HEK293 (cell line): Measurements from ENCODE around the gene PROSER3.

Experiments
- CTCF ChIA-PET: fragments of 350-600 bp; formaldehyde crosslinking; extraction: SDS; loops from one replicate; lab custom pipeline; 2021; ENCODE audit warnings: antibody characterized with exemption; lab: Yijun Ruan, JAX
- POLR2A ChIA-PET: fragments of 300-600 bp; formaldehyde crosslinking; extraction: SDS; loops from one replicate; lab custom pipeline; 2020; ENCODE audit warnings: antibody characterized with exemption, inconsistent platforms; lab: Yijun Ruan, JAX
- H3K27ac ChIP-seq: fragments of 200-500 bp; sonication (Bioruptor generic); 2 replicates; pipeline ENCODE4 v1.5.1; 2014; ENCODE audit warnings: low read depth, low read length, control low read depth, inconsistent platforms; ENCODE audit errors: extremely low read depth
- H3K36me3 ChIP-seq, 2 experiments: fragments of 200-500 bp in 1 of 2; sonication (Bioruptor generic) in 1 of 2; 1 replicate in 1 of 2; 2 replicates in 1 of 2; pipeline ENCODE4 v1.5.1; 2014 to 2017; ENCODE audit warnings: inconsistent platforms in 2 of 2, low read length in 2 of 2; ENCODE audit not compliant: control insufficient read depth in 2 of 2, insufficient read depth in 1 of 2
- H3K4me1 ChIP-seq: fragments of 200-500 bp; sonication (Bioruptor generic); 2 replicates; pipeline ENCODE4 v1.5.1; 2014; ENCODE audit warnings: mild to moderate bottlenecking, low read length, inconsistent platforms; ENCODE audit not compliant: control insufficient read depth, insufficient read depth
- H3K4me3 ChIP-seq: 2 replicates; pipeline ENCODE4 v1.5.1; 2011; ENCODE audit warnings: low read depth, mild to moderate bottlenecking, control low read depth, low read length, moderate library complexity
- H3K9me3 ChIP-seq: fragments of 200-500 bp; sonication (Bioruptor generic); 2 replicates; pipeline ENCODE4 v1.5.1; 2014; ENCODE audit warnings: low read depth, low read length, inconsistent platforms; ENCODE audit not compliant: control insufficient read depth, insufficient read depth
- BCL6B ChIP-seq: fragments of 450-650 bp; formaldehyde crosslinking; IDR thresholded peaks from 2 replicates; pipeline ENCODE4 v1.5.1; 2017; ENCODE audit warnings: missing biosample characterization, missing genetic modification characterization
- EGR2 ChIP-seq: fragments of 450-650 bp; formaldehyde crosslinking; IDR thresholded peaks from 2 replicates; pipeline ENCODE4 v1.5.1; 2016; ENCODE audit warnings: low read depth, missing biosample characterization, missing genetic modification characterization
- HIC1 ChIP-seq: fragments of 450-650 bp; formaldehyde crosslinking; IDR thresholded peaks from 2 replicates; pipeline ENCODE4 v1.5.1; 2016; ENCODE audit warnings: missing biosample characterization, missing genetic modification characterization
- IKZF3 ChIP-seq: fragments of 450-650 bp; IDR thresholded peaks from 2 replicates; pipeline ENCODE4 v1.5.0; 2018; ENCODE audit warnings: missing biosample characterization, mild to moderate bottlenecking, missing genetic modification characterization, moderate library complexity
- KLF1 ChIP-seq: fragments of 450-650 bp; formaldehyde crosslinking; IDR thresholded peaks from 2 replicates; pipeline ENCODE4 v1.5.1; 2016; ENCODE audit warnings: missing biosample characterization, missing genetic modification characterization
- KLF17 ChIP-seq: fragments of 450-650 bp; formaldehyde crosslinking; IDR thresholded peaks from 2 replicates; pipeline ENCODE4 v1.5.1; 2016; ENCODE audit warnings: missing biosample characterization, missing genetic modification characterization
- KLF7 ChIP-seq: fragments of 450-650 bp; formaldehyde crosslinking; IDR thresholded peaks from 2 replicates; pipeline ENCODE4 v1.5.1; 2016; ENCODE audit warnings: missing biosample characterization, missing genetic modification characterization, borderline replicate concordance
- SP2 ChIP-seq: fragments of 450-650 bp; formaldehyde crosslinking; IDR thresholded peaks from 2 replicates; pipeline ENCODE4 v1.5.1; 2016; ENCODE audit warnings: missing biosample characterization, missing genetic modification characterization
- ZBTB48 ChIP-seq: fragments of 450-650 bp; formaldehyde crosslinking; IDR thresholded peaks from 2 replicates; pipeline ENCODE4 v1.5.1; 2016; ENCODE audit warnings: missing biosample characterization, missing genetic modification characterization
- ZBTB7A ChIP-seq: fragments of 450-650 bp; formaldehyde crosslinking; IDR thresholded peaks from 2 replicates; pipeline ENCODE4 v1.5.1; 2016; ENCODE audit warnings: low read depth, missing biosample characterization, missing genetic modification characterization
- ZNF138 ChIP-seq: fragments of 450-650 bp; formaldehyde crosslinking; IDR thresholded peaks from 2 replicates; pipeline ENCODE4 v1.5.1; 2016; ENCODE audit warnings: missing biosample characterization, missing genetic modification characterization, borderline replicate concordance
- ZNF16 ChIP-seq: fragments of 450-650 bp; formaldehyde crosslinking; IDR thresholded peaks from 2 replicates; pipeline ENCODE4 v1.5.1; 2016; ENCODE audit warnings: low read depth, missing biosample characterization, missing genetic modification characterization
- ZNF221 ChIP-seq: fragments of 450-650 bp; formaldehyde crosslinking; IDR thresholded peaks from 2 replicates; pipeline ENCODE4 v1.5.1; 2017; ENCODE audit warnings: missing biosample characterization, missing genetic modification characterization, borderline replicate concordance
- ZNF280C ChIP-seq: fragments of 450-650 bp; formaldehyde crosslinking; IDR thresholded peaks from 2 replicates; pipeline ENCODE4 v1.5.1; 2016; ENCODE audit warnings: missing biosample characterization, missing genetic modification characterization
- ZNF302 ChIP-seq: fragments of 450-650 bp; formaldehyde crosslinking; IDR thresholded peaks from 2 replicates; pipeline ENCODE4 v1.5.1; 2016; ENCODE audit warnings: missing biosample characterization, missing genetic modification characterization, low read depth
- ZNF473 ChIP-seq: fragments of 450-650 bp; formaldehyde crosslinking; IDR thresholded peaks from 2 replicates; pipeline ENCODE4 v1.5.1; 2017; ENCODE audit warnings: missing biosample characterization, missing genetic modification characterization
- ZNF600 ChIP-seq: fragments of 450-650 bp; formaldehyde crosslinking; IDR thresholded peaks from 2 replicates; pipeline ENCODE4 v1.5.1; 2016; ENCODE audit warnings: missing biosample characterization, missing genetic modification characterization
- ZNF658 ChIP-seq: fragments of 450-650 bp; formaldehyde crosslinking; IDR thresholded peaks from 2 replicates; pipeline ENCODE4; 2016; ENCODE audit warnings: missing biosample characterization, missing genetic modification characterization
- ZNF660 ChIP-seq: fragments of 450-650 bp; IDR thresholded peaks from 2 replicates; pipeline ENCODE4 v1.5.1; 2018; ENCODE audit warnings: missing biosample characterization, mild to moderate bottlenecking, missing genetic modification characterization
- ZNF664 ChIP-seq: fragments of 450-650 bp; formaldehyde crosslinking; IDR thresholded peaks from 2 replicates; pipeline ENCODE4 v1.5.1; 2016; ENCODE audit warnings: missing biosample characterization, missing genetic modification characterization
- ZNF677 ChIP-seq: fragments of 450-650 bp; IDR thresholded peaks from 2 replicates; pipeline ENCODE4 v1.5.0; 2018; ENCODE audit warnings: missing biosample characterization, mild to moderate bottlenecking, missing genetic modification characterization, moderate library complexity
- ZSCAN18 ChIP-seq: fragments of 450-650 bp; formaldehyde crosslinking; IDR thresholded peaks from 2 replicates; pipeline ENCODE4 v1.5.1; 2016; ENCODE audit warnings: missing biosample characterization, missing genetic modification characterization

Gene PROSER3

GRCh38 chr19:35730326-35730725 lies 27.6 kb upstream of the PROSER3 start:
- POLR2A ChIA-PET = interaction anchor here (0.9 to 13.6 kb wide), 4 partner anchors 7 to 36 kb away, joined by 3 to 204 read pairs (median 6); partner anchors contain the start of genes IGFLR1 and LIN37
- Histone ChIP-seq H3K4me3 (no peak overlapping the region), H3K27ac (no peak overlapping the region), H3K9me3 (no peaks in the 10 kb centered on the region), H3K4me1 (no peaks in the 10 kb centered on the region), H3K36me3 (peaks cover 97 to 98% of the 10 kb centered on the region in 2 experiments)
- no peak for TF ChIP-seq ZNF473 (tag by site-specific recombination)
- TF ChIP-seq ZNF16 = no peak
- TF ChIP-seq ZNF660 (tag by site-specific recombination) = no peak
- no peak for TF ChIP-seq ZSCAN18 (tag by site-specific recombination)
- no peak for TF ChIP-seq ZNF658 (tag by site-specific recombination)
- TF ChIP-seq ZBTB48 = no peak
- TF ChIP-seq IKZF3 (tag by site-specific recombination) = no peak
- no peak for TF ChIP-seq KLF7
- CTCF ChIA-PET = interaction anchor here (0.7 to 1.3 kb wide), 3 partner anchors 11 to 192 kb away, joined by 3 to 4 read pairs (median 3); no protein-coding TSS in a partner anchor

- ChIA-PET POLR2A (interaction anchor here (2.0 to 13.6 kb wide), 2 partner anchors 6 to 17 kb away, joined by 7 to 204 read pairs; partner anchors contain the start of gene LIN37), CTCF (interaction anchor here (1.3 kb wide), 1 partner anchor 10 kb away, joined by 4 read pairs; no protein-coding TSS in a partner anchor)
- no peaks in the 10 kb centered on the region for H3K4me1 ChIP-seq
- peaks cover 95 to 97% of the 10 kb centered on the region in 2 experiments for H3K36me3 ChIP-seq
- no peak for TF ChIP-seq ZNF221 (tag by site-specific recombination)
- TF ChIP-seq BCL6B (tag by site-specific recombination) = no peak
- no peak for TF ChIP-seq ZBTB7A (tag by site-specific recombination)
- TF ChIP-seq ZNF677 (tag by site-specific recombination) = no peak
- no peak for TF ChIP-seq ZNF302 (tag by site-specific recombination)
- peak; percentile 81 for TF ChIP-seq ZNF600 (tag by site-specific recombination)
- peak; percentile 43; the same call in 1 of the 2 replicates for TF ChIP-seq EGR2 (tag by site-specific recombination)
- TF ChIP-seq ZNF138 = no peak
- TF ChIP-seq ZNF280C (tag by site-specific recombination) = no peak
- TF ChIP-seq KLF17 (tag by site-specific recombination) = 0 out of 2 replicates have a peak, but pooled peaks have one; percentile 32
- TF ChIP-seq SP2 (tag by site-specific recombination) = 0 out of 2 replicates have a peak, but pooled peaks have one; percentile 12
- 0 out of 2 replicates have a peak, but pooled peaks have one; percentile 6 for TF ChIP-seq HIC1 (tag by site-specific recombination)
- peak; percentile 99 for TF ChIP-seq KLF1 (tag by site-specific recombination)
- TF ChIP-seq ZNF664 (tag by site-specific recombination) = no peak
- no peak overlapping the region for H3K27ac ChIP-seq
- H3K9me3 ChIP-seq = no peaks in the 10 kb centered on the region
- no peak overlapping the region for H3K4me3 ChIP-seq
These were observed 26.6 kb upstream of the PROSER3 start for GRCh38 chr19:35731353-35731752.
